G401 (cell line): ENCODE data around the gene BCAR3. TPM values are rescaled to one million over a fixed set of nuclear protein-coding genes. Genes with fewer than 3 reads are reported as not detected.

Experiments
- DNase-seq: peaks from one replicate; pipeline ENCODE4 v3.0.0-alpha.2; 2015; ENCODE audit warnings: low spot score
- in situ Hi-C: cut with HindIII; loops from 2 replicates; pipeline ENCODE4 v1.10.0; 2016; ENCODE audit warnings: low sequenced_read_pairs, mixed read lengths
- total RNA-seq: library from RNA; depleted of rRNA; stranded (reverse); fragments of >200 nt; shearing (Covaris generic); gene quantifications from 2 replicates; pipeline ENCODE4 v1.2.3, GENCODE V29; 2014

The BCAR3 gene
- total RNA-seq, 1 experiment from 2014 or later = 3.3 TPM

GRCh38 chr1:93608187-93609109, 73.2 kb downstream of the BCAR3 start:
- in situ Hi-C loops = no loop called here
- DNase-seq = no peak

GRCh38 chr1:93607814-93608186, 73.8 kb downstream of the BCAR3 start:
- in situ Hi-C loops = no loop called here
- DNase-seq = no peak

- DNase-seq = no peak
- in situ Hi-C loops = no loop called here
Measured at GRCh38 chr1:93605812-93606512, 75.7 kb downstream of the BCAR3 start.

GRCh38 chr1:93605026-93605568, 76.5 kb downstream of the BCAR3 start:
- DNase-seq = no peak
- in situ Hi-C loops = no loop called here

GRCh38 chr1:93604411-93604810, 77.2 kb downstream of the BCAR3 start:
- no peak for DNase-seq
- in situ Hi-C loops = no loop called here

GRCh38 chr1:93603601-93604000, 78.0 kb downstream of the BCAR3 start:
- in situ Hi-C loops = no loop called here

GRCh38 chr1:93603106-93603505, 78.5 kb downstream of the BCAR3 start:
- DNase-seq = no peak
- in situ Hi-C loops = no loop called here

More at GRCh38 chr1:93603601-93604000, 78.0 kb downstream of the BCAR3 start:
- DNase-seq = no peak

GRCh38 chr1:93602101-93602500, 79.5 kb downstream of the BCAR3 start:
- no peak for DNase-seq
- in situ Hi-C loops = no loop called here

GRCh38 chr1:93601686-93602085, 80.0 kb downstream of the BCAR3 start:
- in situ Hi-C loops = no loop called here
- no peak for DNase-seq

- in situ Hi-C loops = no loop called here
- DNase-seq = no peak
Measured at GRCh38 chr1:93600663-93601062, 81.0 kb downstream of the BCAR3 start.

GRCh38 chr1:93599479-93599878, 82.2 kb downstream of the BCAR3 start:
- no peak for DNase-seq
- in situ Hi-C loops = no loop called here

GRCh38 chr1:93598861-93599439, 82.7 kb downstream of the BCAR3 start:
- in situ Hi-C loops = no loop called here
- no peak for DNase-seq

- DNase-seq = no peak
- in situ Hi-C loops = no loop called here
Measured at GRCh38 chr1:93598396-93598795, 83.2 kb downstream of the BCAR3 start.

GRCh38 chr1:93597709-93598108, 83.9 kb downstream of the BCAR3 start:
- in situ Hi-C loops = no loop called here
- DNase-seq = no peak

- DNase-seq = no peak
- in situ Hi-C loops = no loop called here
Measured at GRCh38 chr1:93596329-93597089, 85.1 kb downstream of the BCAR3 start.

- in situ Hi-C loops = no loop called here
- no peak for DNase-seq
Measured at GRCh38 chr1:93595743-93596142, 85.9 kb downstream of the BCAR3 start.

- in situ Hi-C loops = no loop called here
- no peak for DNase-seq
Measured at GRCh38 chr1:93595266-93595665, 86.4 kb downstream of the BCAR3 start.

- in situ Hi-C loops = no loop called here
Measured at GRCh38 chr1:93594603-93594880, 87.1 kb downstream of the BCAR3 start.

GRCh38 chr1:93593854-93594602, 87.6 kb downstream of the BCAR3 start:
- DNase-seq = no peak
- in situ Hi-C loops = no loop called here

More at GRCh38 chr1:93594603-93594880, 87.1 kb downstream of the BCAR3 start:
- DNase-seq = no peak
